ENCODE measurements around the gene TTC9B. TPM values are rescaled to one million over a fixed set of nuclear protein-coding genes. Genes with fewer than 3 reads are reported as not detected.
A peak's percentile ranks its signal among the peaks of the same experiment; 100 is the strongest.

Gene TTC9B
- total and polyA plus RNA-seq, 2 of the 8 experiments (the other 6 are each of a cell fraction or from before 2014, with no cell fraction given): 0.26 TPM; not detected in 1

GRCh38 chr19:40249201-40249600 is 31.0 kb upstream of the TTC9B start:
- H3K4me3 ChIP-seq (ENCODE audit: extremely low read depth in 1 of 4, insufficient read depth in 2 of 4, low read depth in 3 of 4, low read length in 4 of 4): no peak overlapping the region
- ChIA-PET POLR2A (ENCODE audit: partially characterized antibody) (interaction anchor here (0.6 to 1.1 kb wide), 2 partner anchors 17 to 31 kb away, joined by 3 read pairs; partner anchors contain the start of gene TTC9B), CTCF (ENCODE audit: partially characterized antibody) (interaction anchor here (0.8 to 2.7 kb wide), 8 partner anchors 8 to 109 kb away, joined by 3 to 11 read pairs (median 4); partner anchors contain the start of gene TTC9B)
- no peak overlapping the region for H3K9ac ChIP-seq (replicated peaks in 1 of 4; ENCODE audit: extremely low read depth in 1 of 4, low read depth in 3 of 4, low read length in 3 of 4)
- peaks cover 3% of the 10 kb centered on the region; the same call in 1 of the 2 replicates for H3K79me1 ChIP-seq (ENCODE audit: low read depth, low read length)
- no peak overlapping the region for H2BK5ac ChIP-seq (ENCODE audit: low read depth, low read length)
- no peak overlapping the region for H2AK5ac ChIP-seq (ENCODE audit: low read depth, low read length)
- TF ChIP-seq SRF (IDR thresholded peaks at IDR 0.05; ENCODE audit: low read depth, low read length) (no peak), MAFK (IDR thresholded peaks at IDR 0.05; ENCODE audit: low read depth, low read length) (no peak), POLR2AphosphoS5 (IDR thresholded peaks at IDR 0.05; ENCODE audit: low read depth, low read length) (no peak)
- H3K4me2 ChIP-seq (ENCODE audit: insufficient read depth in 1 of 2, low read depth in 2 of 2, low read length in 2 of 2): no peak overlapping the region
- no peak overlapping the region for H2BK15ac ChIP-seq (ENCODE audit: low read length)
- no peak overlapping the region for H3K27ac ChIP-seq (ENCODE audit: low read depth, low read length)
- no peak overlapping the region for H2BK120ac ChIP-seq (replicated peaks; ENCODE audit: low read depth, low read length)
- H2BK20ac ChIP-seq (ENCODE audit: low read length): no peak overlapping the region
- H3K23me2 ChIP-seq (ENCODE audit: low read depth, low read length): no peaks in the 10 kb centered on the region
- H3K4me1 ChIP-seq (replicated peaks in 1 of 4; ENCODE audit: control insufficient read depth in 3 of 4, insufficient read depth in 4 of 4, low read length in 3 of 4): peaks cover 0 to 6% (median 4%) of the 10 kb centered on the region in 4 experiments; a peak in 5 of 7 replicates
- H3K36me3 ChIP-seq (ENCODE audit: control insufficient read depth in 2 of 4, insufficient read depth in 4 of 4, low read length in 3 of 4): peaks cover 0 to 4% (median 1%) of the 10 kb centered on the region in 4 experiments; a peak in 2 of 8 replicates
- H4K5ac ChIP-seq (ENCODE audit: insufficient read length, low read depth, low read length): no peak overlapping the region
- H3K79me2 ChIP-seq (ENCODE audit: control insufficient read depth in 1 of 2, insufficient read depth in 2 of 2, low read length in 2 of 2): peaks cover 0 to 6% of the 10 kb centered on the region in 2 experiments; a peak in 1 of 4 replicates
- H4K91ac ChIP-seq (replicated peaks; ENCODE audit: insufficient read length, low read length): no peak overlapping the region
- no peak overlapping the region for H3K56ac ChIP-seq (replicated peaks; ENCODE audit: insufficient read length, low read depth, low read length)
- H3K9me3 ChIP-seq (ENCODE audit: insufficient read depth in 2 of 2, low read depth in 1 of 2, low read length in 1 of 2): no peaks in the 10 kb centered on the region
- WGBS, 2 experiments (ENCODE audit: extremely low coverage in 1 of 2, insufficient coverage in 1 of 2, insufficient read length in 1 of 2, insufficient replicate concordance in 2 of 2, low coverage in 1 of 2, low lambda C conversion rate in 2 of 2, missing lambda C conversion rate in 1 of 2): 97% methylated on average over 10 of the region's 10 CpGs; no CpG with 5 or more reads in 1 of the 2 experiments
- no peak overlapping the region for H3K18ac ChIP-seq (ENCODE audit: extremely low read depth, low read length)
- H4K20me1 ChIP-seq (replicated peaks in 1 of 2; ENCODE audit: control insufficient read depth in 1 of 2, insufficient read depth in 2 of 2, low read length in 2 of 2): peaks cover 2 to 3% of the 10 kb centered on the region in 2 experiments
- peak overlapping the region; percentile 37; the same call in 1 of the 2 replicates for H4K8ac ChIP-seq (ENCODE audit: extremely low read depth, insufficient read depth, low read length)
- no peak for FAIRE-seq
- H3K23ac ChIP-seq (ENCODE audit: insufficient read length): no peak overlapping the region
- no peak for DNase-seq (ENCODE audit: low read depth in 1 of 2, low spot score in 2 of 2)
- H3K4ac ChIP-seq (replicated peaks; ENCODE audit: insufficient read length, low read depth, low read length): no peak overlapping the region
- H2AFZ ChIP-seq (ENCODE audit: low read length): no peak overlapping the region
- no peaks in the 10 kb centered on the region for H3K27me3 ChIP-seq (replicated peaks in 1 of 4; ENCODE audit: control insufficient read depth in 3 of 4, extremely low read depth in 1 of 4, insufficient read depth in 3 of 4, low read length in 3 of 4)
- no peak overlapping the region for H2BK12ac ChIP-seq (ENCODE audit: low read depth, low read length)
- no peak overlapping the region for H3K14ac ChIP-seq (ENCODE audit: insufficient read length)

Data from H1 (cell line).